Tibial nerve (tissue), 4 donors: ENCODE data around the gene DPRX. TPM values are rescaled to one million over a fixed set of nuclear protein-coding genes. Genes with fewer than 3 reads are reported as not detected.

Experiments used
- DNase-seq, 2 donors: peaks; one replicate each; pipeline ENCODE4 v3.0.0-alpha.2; 2019; ENCODE audit warnings: low spot score in 2 of 2
- H3K27ac ChIP-seq, 4 donors: fragments of 200-600 bp; sonication (generic) in 3 of 4; one replicate each; pipeline ENCODE4 v1.5.1; 2017 to 2019; ENCODE audit warnings: mild to moderate bottlenecking in 1 of 4
- H3K27me3 ChIP-seq, 2 donors: fragments of 200-600 bp; sonication (generic) in 1 of 2; one replicate each; pipeline versions ENCODE4 v1.5.1 to v1.6.0; 2017 to 2019
- H3K36me3 ChIP-seq, 3 donors: fragments of 200-600 bp; sonication (generic); one replicate each; pipeline ENCODE4 v1.5.1; 2018 to 2019
- H3K4me1 ChIP-seq, 4 donors: fragments of 200-600 bp; sonication (generic) in 3 of 4; one replicate each; pipeline ENCODE4 v1.5.1; 2017 to 2019
- H3K4me3 ChIP-seq, 4 donors: fragments of 200-600 bp; sonication (generic) in 3 of 4; one replicate each; pipeline ENCODE4 v1.5.1; 2017 to 2019; ENCODE audit warnings: mild to moderate bottlenecking in 1 of 4, moderate library complexity in 1 of 4
- H3K9me3 ChIP-seq, 4 donors: fragments of 200-600 bp; sonication (generic) in 3 of 4; one replicate each; pipeline ENCODE4 v1.5.1; 2017 to 2019
- EP300 ChIP-seq, 2 donors: sonication (generic); formaldehyde crosslinking; IDR thresholded peaks; one replicate each; pipeline ENCODE4 v1.6.1; 2017; ENCODE audit warnings: antibody characterized with exemption in 2 of 2, mild to moderate bottlenecking in 1 of 2
- POLR2A ChIP-seq, 2 donors: fragments of 450-650 bp; IDR thresholded peaks; one replicate each; pipeline ENCODE4 v1.6.1; 2017; ENCODE audit warnings: antibody characterized with exemption in 2 of 2, mild to moderate bottlenecking in 2 of 2, moderate library complexity in 2 of 2
- WGBS, 2 donors: methylation state at CpG; one replicate each; pipeline ENCODE4 v1.1.5; 2018; 5-methylcytosine and 5-hydroxymethylcytosine counted together
- small RNA-seq: library from RNA; depleted of rRNA; stranded (forward); fragments of <200 nt; gene quantifications from one replicate; pipeline ENCODE3, GENCODE V24; 2016
- total RNA-seq, 4 donors: library from RNA; depleted of rRNA; stranded (reverse); fragments of >200 nt; gene quantifications; one replicate each; pipeline ENCODE4 v1.1.0, GENCODE V29; 2016
- TF ChIP-seq, protein P1 (sequence below), 5 experiments: fragments of 200-600 bp in 3 of 5; fragments of 450-650 bp in 2 of 5; sonication (generic) in 3 of 5; IDR thresholded peaks; one replicate each; pipeline ENCODE4 v1.5.1; 2016 to 2019; ENCODE audit warnings: antibody characterized with exemption in 5 of 5, mild to moderate bottlenecking in 3 of 5, moderate library complexity in 2 of 5

Gene DPRX
- total RNA-seq, 4 donors from 2014 or later = not detected

DNA sequence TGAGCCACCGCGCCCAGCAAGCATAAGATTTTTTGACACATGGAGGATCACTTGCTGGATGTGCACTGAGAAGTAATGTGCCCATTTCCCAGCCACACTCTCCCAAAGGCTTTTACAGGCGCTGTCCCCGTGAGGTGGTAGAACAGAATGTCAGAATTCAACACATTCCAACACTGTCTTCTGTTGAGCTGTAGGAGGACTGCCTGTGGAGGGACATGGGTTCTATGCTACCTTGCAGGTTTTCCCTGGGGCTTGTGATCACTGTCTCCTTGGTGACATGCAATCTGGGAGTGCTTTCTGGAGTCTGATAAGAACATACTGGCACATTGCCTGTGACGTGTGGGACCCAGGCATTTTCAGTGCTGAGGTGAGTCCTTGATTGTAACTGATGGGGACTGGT, 38.5 kb downstream of the DPRX start:
- TF ChIP-seq POLR2A (IDR thresholded peaks at IDR 0.05) (no peak), EP300 (IDR thresholded peaks at IDR 0.05) (no peak)
- TF ChIP-seq, protein P1, sequence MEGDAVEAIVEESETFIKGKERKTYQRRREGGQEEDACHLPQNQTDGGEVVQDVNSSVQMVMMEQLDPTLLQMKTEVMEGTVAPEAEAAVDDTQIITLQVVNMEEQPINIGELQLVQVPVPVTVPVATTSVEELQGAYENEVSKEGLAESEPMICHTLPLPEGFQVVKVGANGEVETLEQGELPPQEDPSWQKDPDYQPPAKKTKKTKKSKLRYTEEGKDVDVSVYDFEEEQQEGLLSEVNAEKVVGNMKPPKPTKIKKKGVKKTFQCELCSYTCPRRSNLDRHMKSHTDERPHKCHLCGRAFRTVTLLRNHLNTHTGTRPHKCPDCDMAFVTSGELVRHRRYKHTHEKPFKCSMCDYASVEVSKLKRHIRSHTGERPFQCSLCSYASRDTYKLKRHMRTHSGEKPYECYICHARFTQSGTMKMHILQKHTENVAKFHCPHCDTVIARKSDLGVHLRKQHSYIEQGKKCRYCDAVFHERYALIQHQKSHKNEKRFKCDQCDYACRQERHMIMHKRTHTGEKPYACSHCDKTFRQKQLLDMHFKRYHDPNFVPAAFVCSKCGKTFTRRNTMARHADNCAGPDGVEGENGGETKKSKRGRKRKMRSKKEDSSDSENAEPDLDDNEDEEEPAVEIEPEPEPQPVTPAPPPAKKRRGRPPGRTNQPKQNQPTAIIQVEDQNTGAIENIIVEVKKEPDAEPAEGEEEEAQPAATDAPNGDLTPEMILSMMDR (IDR thresholded peaks at IDR 0.05) = no peak
- Histone ChIP-seq H3K27ac (no peak overlapping the region), H3K4me1 (no peaks in the 10 kb centered on the region), H3K27me3 (no peaks in the 10 kb centered on the region), H3K4me3 (no peak overlapping the region), H3K9me3 (no peaks in the 10 kb centered on the region), H3K36me3 (no peaks in the 10 kb centered on the region)
- no peak for DNase-seq
- 83 to 85% methylated on average over 5 of the region's 5 CpGs for WGBS, 2 donors

DNA sequence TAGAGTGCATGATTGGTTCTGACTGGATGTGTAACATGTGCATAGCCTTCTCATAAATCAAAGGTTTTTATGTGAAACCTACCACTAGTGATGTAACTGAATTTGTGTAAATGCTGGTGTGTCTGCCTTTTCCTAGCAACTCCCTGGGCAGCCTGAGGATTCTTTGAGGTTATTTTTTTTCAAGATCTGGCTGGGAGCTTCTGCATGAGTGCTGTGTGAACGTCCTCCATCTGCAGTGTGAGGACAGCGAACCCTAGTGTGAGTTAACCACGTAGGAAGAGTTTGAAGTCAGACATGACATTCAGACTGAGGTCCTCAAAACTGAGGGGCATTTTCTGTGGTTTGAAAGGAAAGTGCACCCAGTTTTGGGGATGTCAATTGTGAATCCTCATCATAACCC, 39.9 kb downstream of the DPRX start:
- no peak for TF ChIP-seq EP300 (IDR thresholded peaks at IDR 0.05)
- TF ChIP-seq, protein P1 (IDR thresholded peaks at IDR 0.05) = no peak
- no peak for TF ChIP-seq POLR2A (IDR thresholded peaks at IDR 0.05)
- Histone ChIP-seq H3K9me3 (no peaks in the 10 kb centered on the region), H3K27ac (no peak overlapping the region), H3K4me1 (no peaks in the 10 kb centered on the region), H3K36me3 (no peaks in the 10 kb centered on the region), H3K27me3 (no peaks in the 10 kb centered on the region), H3K4me3 (no peak overlapping the region)
- WGBS, 2 donors = 9 to 31% methylated on average over 3 of the region's 3 CpGs
- no peak for DNase-seq

Small RNA genes within 50 kb of the gene (small RNA-seq; reads per million reads assigned to genes)
- gene MIR1323 (not detected), gene MIR498 (not detected), gene MIR512-1 (not detected), gene MIR512-2 (not detected), gene MIR515-1 (not detected), gene MIR515-2 (not detected), gene MIR519C (not detected), gene MIR519E (not detected), gene MIR520E (not detected), gene RNU6-698P (not detected)

Other genes starting within 250 kb of the DPRX start
- gene ZNF765, start 236.8 kb upstream of the DPRX start, total RNA-seq = 10 to 100 TPM in 3 of 4 donors, 1 to 10 TPM in 1; 7.2 to 16.5 (median 10.1) TPM
- gene ZNF761, start 200.0 kb upstream of the DPRX start, total RNA-seq = 10 to 100 TPM in 2 of 4 donors, 1 to 10 TPM in 2; 9.2 to 15.3 (median 10.5) TPM
- 1 to 10 TPM; 2.5 to 4.9 (median 3.8) TPM for gene ZNF813, start 164.3 kb upstream of the DPRX start, total RNA-seq
- 10 to 100 TPM; 27.3 to 46.8 (median 32.9) TPM for gene ZNF331, start 93.9 kb upstream of the DPRX start, total RNA-seq
- 1 to 10 TPM in 2 of 4 donors, under 1 TPM in 2; 0.42 to 2.9 (median 1.2) TPM for gene NLRP12, start 192.3 kb downstream of the DPRX start, total RNA-seq
- gene MYADM, start 235.9 kb downstream of the DPRX start, total RNA-seq = 10 to 100 TPM; 27.3 to 37.7 (median 31.9) TPM